Stimulated activated CD8-positive, alpha-beta memory T cell treated with anti-CD3 and anti-CD28 coated beads, Interleukin-7, amount 100 ng/mL, for 4 hours (primary cell): ENCODE measurements around the gene SAG.
"Not testable (repeated sequence)": the region's sequence is repeated elsewhere in the genome, so short reads cannot be mapped to it uniquely, and the experiment has no call there.

Experiments used
- DNase-seq, 2 donors: peaks; one replicate each; pipeline ENCODE4 v3.0.0-alpha.2; 2020; ENCODE audit warnings: low read depth in 2 of 2

The SAG gene

GRCh38 chr2:233354971-233355574, 47.5 kb downstream of the SAG start:
- no peak for DNase-seq

GRCh38 chr2:233355916-233356315, 48.3 kb downstream of the SAG start:
- no peak for DNase-seq

GRCh38 chr2:233356546-233357308, 49.1 kb downstream of the SAG start:
- DNase-seq = no peak

GRCh38 chr2:233358335-233358734, 50.7 kb downstream of the SAG start:
- DNase-seq = no peak

GRCh38 chr2:233358947-233359346, 51.3 kb downstream of the SAG start:
- DNase-seq = no peak

GRCh38 chr2:233359823-233360222, 52.2 kb downstream of the SAG start:
- DNase-seq = no peak

- no peak for DNase-seq
Measured at GRCh38 chr2:233360771-233361176, 53.2 kb downstream of the SAG start.

GRCh38 chr2:233361297-233361696, 53.7 kb downstream of the SAG start:
- DNase-seq = no peak

- DNase-seq = no peak
Measured at GRCh38 chr2:233362742-233363141, 55.1 kb downstream of the SAG start.

- no peak for DNase-seq
Measured at GRCh38 chr2:233363744-233364235, 56.2 kb downstream of the SAG start.

- DNase-seq = no peak
Measured at GRCh38 chr2:233365861-233366520, 58.4 kb downstream of the SAG start.

- DNase-seq = no peak
Measured at GRCh38 chr2:233367586-233367985, 60.0 kb downstream of the SAG start.

- no peak for DNase-seq
Measured at GRCh38 chr2:233368756-233369155, 61.1 kb downstream of the SAG start.

GRCh38 chr2:233369462-233369861, 61.8 kb downstream of the SAG start:
- DNase-seq = no peak

GRCh38 chr2:233369897-233370685, 62.5 kb downstream of the SAG start:
- no peak for DNase-seq

GRCh38 chr2:233371641-233372040, 64.0 kb downstream of the SAG start:
- DNase-seq = no peak

- DNase-seq = no peak
Measured at GRCh38 chr2:233372855-233373254, 65.2 kb downstream of the SAG start.

GRCh38 chr2:233373316-233373715, 65.7 kb downstream of the SAG start:
- no peak for DNase-seq

- DNase-seq = not testable (repeated sequence)
Measured at GRCh38 chr2:233374776-233375175, 67.2 kb downstream of the SAG start.

- no peak for DNase-seq
Measured at GRCh38 chr2:233375490-233376314, 68.1 kb downstream of the SAG start.

- no peak for DNase-seq
Measured at GRCh38 chr2:233379034-233379433, 71.4 kb downstream of the SAG start.
